Measurements from ENCODE around the gene PRDM1.

The PRDM1 gene

GRCh38 chr6:106069478-106069877 is 16.7 kb upstream of the PRDM1 start:
- no peak for DNase-seq
- intact Hi-C loops (cut with DNase I), result no loop called here

- intact Hi-C loops (cut with DNase I), result no loop called here
- DNase-seq, result no peak
Observed at GRCh38 chr6:106070636-106071035, 15.5 kb upstream of the PRDM1 start.

- DNase-seq, result peak in 1 of 10 donors; percentile 50
- intact Hi-C loops (cut with DNase I), result no loop called here
Observed at GRCh38 chr6:106072501-106073090, 13.5 kb upstream of the PRDM1 start.

- intact Hi-C loops (cut with DNase I), result no loop called here
- DNase-seq, result no peak
Observed at GRCh38 chr6:106074146-106074545, 12.0 kb upstream of the PRDM1 start.

GRCh38 chr6:106076139-106076538 is 10.0 kb upstream of the PRDM1 start:
- intact Hi-C loops (cut with DNase I), result no loop called here
- DNase-seq, result no peak

- intact Hi-C loops (cut with DNase I), result no loop called here
- no peak for DNase-seq
Observed at GRCh38 chr6:106077170-106077569, 9.0 kb upstream of the PRDM1 start.

- DNase-seq, result no peak
- intact Hi-C loops (cut with DNase I), result no loop called here
Observed at GRCh38 chr6:106077881-106078280, 8.3 kb upstream of the PRDM1 start.

GRCh38 chr6:106079961-106080762 is 6.0 kb upstream of the PRDM1 start:
- intact Hi-C loops (cut with DNase I), result no loop called here
- DNase-seq, result no peak

- intact Hi-C loops (cut with DNase I), result no loop called here
- no peak for DNase-seq
Observed at GRCh38 chr6:106080763-106081095, 5.4 kb upstream of the PRDM1 start.

GRCh38 chr6:106081715-106082114 is 4.4 kb upstream of the PRDM1 start:
- intact Hi-C loops (cut with DNase I), result no loop called here
- no peak for DNase-seq

- intact Hi-C loops (cut with DNase I), result no loop called here
- DNase-seq, result no peak
Observed at GRCh38 chr6:106082735-106083398, 3.3 kb upstream of the PRDM1 start.

- no peak for DNase-seq
- intact Hi-C loops (cut with DNase I), result no loop called here
Observed at GRCh38 chr6:106083618-106084017, 2.5 kb upstream of the PRDM1 start.

GRCh38 chr6:106084106-106084988 is 1.8 kb upstream of the PRDM1 start:
- intact Hi-C loops (cut with DNase I), result no loop called here
- DNase-seq, result peak in 1 of 10 donors; percentile 67

GRCh38 chr6:106084989-106085691 is 996 bp upstream of the PRDM1 start:
- DNase-seq, result no peak
- intact Hi-C loops (cut with DNase I), result loop anchor here (5.0 kb wide), 1 partner anchor 93 kb away; no protein-coding TSS in a partner anchor

- intact Hi-C loops (cut with DNase I), result loop anchor here (5.0 kb wide), 1 partner anchor 93 kb away; no protein-coding TSS in a partner anchor
- DNase-seq, result no peak
Observed at GRCh38 chr6:106085692-106085983, 498 bp upstream of the PRDM1 start.

GRCh38 chr6:106086814-106087175 is 659 bp downstream of the PRDM1 start:
- intact Hi-C loops (cut with DNase I), result loop anchor here (5.0 kb wide), 1 partner anchor 94 kb away; no protein-coding TSS in a partner anchor
- no peak for DNase-seq

GRCh38 chr6:106087548-106088325 is 1.6 kb downstream of the PRDM1 start:
- intact Hi-C loops (cut with DNase I), result loop anchor here (5.0 kb wide), 1 partner anchor 95 kb away; no protein-coding TSS in a partner anchor
- peak in 3 of 10 donors; percentile 19 to 70 (median 51) for DNase-seq

- DNase-seq, result no peak
- intact Hi-C loops (cut with DNase I), result loop anchor here (5.0 to 10.0 kb wide), 2 partner anchors 132 to 605 kb away; no protein-coding TSS in a partner anchor
Observed at GRCh38 chr6:106090001-106090400, 3.9 kb downstream of the PRDM1 start.

GRCh38 chr6:106092279-106092678 is 6.1 kb downstream of the PRDM1 start:
- no peak for DNase-seq
- intact Hi-C loops (cut with DNase I), result loop anchor here (5.0 to 10.0 kb wide), 2 partner anchors 130 to 607 kb away; no protein-coding TSS in a partner anchor

All from posterior cingulate gyrus (tissue), 11 donors.